GM12878 (cell line): ENCODE results near the gene SLC26A8.

Experiments used
- BRCA1 ChIP-seq: IDR thresholded peaks from 2 replicates; pipeline ENCODE4 v1.6.1; 2011; ENCODE audit warnings: low read depth, low read length, improper control_type of control experiment
- CTCF ChIP-seq, 3 experiments: IDR thresholded peaks in 2 of 3; conservative IDR thresholded peaks in 1 of 3; 2 replicates each; pipeline ENCODE4 v1.5.1; 2011; ENCODE audit warnings: low read depth in 3 of 3, low read length in 3 of 3, mild to moderate bottlenecking in 3 of 3, control low read depth in 2 of 3, moderate library complexity in 2 of 3, inconsistent platforms in 1 of 3, mixed read lengths in 1 of 3; ENCODE audit not compliant: control insufficient read depth in 2 of 3, insufficient read depth in 1 of 3; ENCODE audit errors: extremely low read depth in 1 of 3
- ELK1 ChIP-seq: IDR thresholded peaks from 2 replicates; pipeline ENCODE4 v1.6.1; 2012; ENCODE audit warnings: low read depth, low read length, improper control_type of control experiment
- EZH2 ChIP-seq: IDR thresholded peaks from 2 replicates; pipeline ENCODE4 v1.6.1; 2012; ENCODE audit warnings: low read depth, mild to moderate bottlenecking, control low read depth, inconsistent platforms, low read length, borderline replicate concordance; ENCODE audit not compliant: control insufficient read depth
- FOXK2 ChIP-seq: fragments of 450-650 bp; IDR thresholded peaks from 2 replicates; pipeline ENCODE4 v1.6.1; 2017; ENCODE audit warnings: mild to moderate bottlenecking, moderate library complexity
- NR2F1 ChIP-seq: fragments of 450-650 bp; conservative IDR thresholded peaks from 2 replicates; pipeline ENCODE4 v1.6.1; 2017; ENCODE audit warnings: mild to moderate bottlenecking
- POLR2A ChIP-seq: IDR thresholded peaks from 2 replicates; pipeline ENCODE4 v1.6.1; 2011; ENCODE audit warnings: low read depth, mild to moderate bottlenecking, low read length
- POLR2AphosphoS5 ChIP-seq: IDR thresholded peaks from 2 replicates; pipeline ENCODE4 v1.6.1; 2011; ENCODE audit warnings: mild to moderate bottlenecking, low read length, inconsistent platforms
- RFX5 ChIP-seq: IDR thresholded peaks from 2 replicates; pipeline ENCODE4 v1.6.1; 2011; ENCODE audit warnings: low read depth, low read length, improper control_type of control experiment
- SRF ChIP-seq, 2 experiments: IDR thresholded peaks; 2 replicates each; pipeline ENCODE4 v1.6.1; 2011; ENCODE audit warnings: low read depth in 2 of 2, low read length in 2 of 2, mild to moderate bottlenecking in 1 of 2, moderate library complexity in 1 of 2
- USF2 ChIP-seq: IDR thresholded peaks from 2 replicates; pipeline ENCODE4 v1.6.1; 2011; ENCODE audit warnings: low read depth, low read length, improper control_type of control experiment, borderline replicate concordance

GRCh38 chr6:35922139-35922554 lies 102.3 kb downstream of the SLC26A8 start:
- TF ChIP-seq POLR2AphosphoS5 (no peak), USF2 (no peak), ELK1 (no peak), POLR2A (no peak), CTCF (IDR thresholded peaks at IDR 0.05 in 2 of 3, conservative IDR thresholded peaks at IDR 0.05 in 1 of 3; ENCODE audit: control insufficient read depth in 2 of 3, extremely low read depth in 1 of 3, insufficient read depth in 1 of 3, low read depth in 3 of 3, low read length in 3 of 3) (no peak), FOXK2 (no peak), SRF (IDR thresholded peaks at IDR 0.05; ENCODE audit: low read depth in 2 of 2, low read length in 2 of 2) (no peak), RFX5 (no peak), NR2F1 (no peak), BRCA1 (no peak), EZH2 (no peak)
